T-helper 1 cell (primary cell): ENCODE measurements around the gene MARS1.
"Not testable (repeated sequence)": the region's sequence is repeated elsewhere in the genome, so short reads cannot be mapped to it uniquely, and the experiment has no call there.

Experiments used
- DNase-seq, 5 donors: peaks; one replicate each; pipeline ENCODE4 v3.0.0-alpha.2; 2012 to 2020

MARS1 gene

DNA sequence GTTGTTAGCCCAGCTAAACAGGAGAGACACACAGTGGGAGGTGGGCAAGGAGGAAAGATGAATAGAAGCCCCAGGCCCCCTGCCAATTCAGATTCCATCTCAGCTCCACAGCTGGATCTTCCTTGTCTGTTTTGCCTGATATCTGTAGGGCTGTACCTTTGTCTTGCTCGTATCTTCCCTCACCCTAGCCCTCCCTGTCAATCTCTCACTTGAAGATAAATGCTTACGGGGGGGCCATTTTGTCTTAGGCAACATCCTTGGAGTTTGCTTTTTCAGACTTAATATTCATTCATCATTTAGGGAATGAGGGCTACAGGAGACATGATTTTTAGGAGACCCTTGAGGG is 64.4 kb downstream of the MARS1 start:
- no peak for DNase-seq

GRCh38 chr12:57552835-57553313 is 65.0 kb downstream of the MARS1 start:
- DNase-seq, result no peak

GRCh38 chr12:57553343-57554202 is 65.7 kb downstream of the MARS1 start:
- no peak for DNase-seq

GRCh38 chr12:57554453-57554852 is 66.6 kb downstream of the MARS1 start:
- no peak for DNase-seq

DNA sequence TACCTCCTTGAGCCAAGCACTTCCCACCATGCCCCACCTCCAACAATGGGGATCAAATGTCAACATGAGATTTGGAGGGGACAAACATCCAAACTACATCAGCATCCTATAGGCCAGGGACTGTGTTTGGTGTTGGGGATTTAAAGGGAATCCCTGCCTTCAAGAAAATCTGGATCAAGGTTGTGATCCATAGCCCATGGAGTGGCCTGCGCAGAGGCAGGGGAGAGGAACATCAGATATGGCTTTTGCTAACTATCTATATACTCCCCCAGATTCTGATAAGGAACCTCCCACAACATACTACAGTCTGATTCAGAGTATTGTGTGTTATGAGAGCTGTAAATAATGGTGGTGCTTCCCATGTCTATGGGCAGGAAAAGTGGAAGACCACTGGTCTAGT is 67.0 kb downstream of the MARS1 start:
- no peak for DNase-seq

DNA sequence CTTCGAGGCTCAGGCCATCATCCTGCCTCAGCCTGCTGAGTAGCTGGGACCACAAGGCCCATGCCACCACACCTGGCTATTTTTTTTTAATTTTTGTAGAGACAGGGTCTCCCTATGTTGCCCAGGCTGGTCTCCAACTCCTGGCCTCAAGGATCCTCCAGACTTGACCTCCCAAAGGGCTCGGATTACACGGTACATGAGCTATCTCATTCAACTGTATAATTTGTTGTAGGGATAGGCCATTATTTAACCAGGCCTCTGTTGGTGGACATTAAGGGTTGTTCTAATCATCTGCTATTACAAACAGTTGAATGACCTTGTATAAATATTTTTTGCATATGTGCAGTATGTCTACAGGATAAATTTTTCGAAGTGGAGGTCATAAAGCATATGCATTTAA is 71.0 kb downstream of the MARS1 start:
- no peak for DNase-seq

- no peak for DNase-seq
Measured at GRCh38 chr12:57560516-57560915, 72.6 kb downstream of the MARS1 start.

- DNase-seq, result not testable (repeated sequence)
Measured at GRCh38 chr12:57561117-57561516, 73.2 kb downstream of the MARS1 start.

DNA sequence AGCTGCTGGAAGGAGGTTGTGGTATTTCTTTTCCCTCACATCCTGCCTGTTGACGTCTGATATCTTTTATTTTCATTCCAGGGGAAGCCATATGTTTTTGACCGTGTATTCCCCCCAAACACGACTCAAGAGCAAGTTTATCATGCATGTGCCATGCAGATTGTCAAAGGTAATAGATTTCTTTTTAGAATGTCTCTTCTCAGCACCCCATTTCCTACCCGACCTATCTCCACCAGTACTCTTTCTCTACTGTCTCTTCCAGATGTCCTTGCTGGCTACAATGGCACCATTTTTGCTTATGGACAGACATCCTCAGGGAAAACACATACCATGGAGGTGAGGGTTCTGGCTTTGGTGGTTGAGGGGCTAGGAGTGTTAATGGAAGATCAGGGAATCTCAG is 75.5 kb downstream of the MARS1 start:
- no peak for DNase-seq

DNA sequence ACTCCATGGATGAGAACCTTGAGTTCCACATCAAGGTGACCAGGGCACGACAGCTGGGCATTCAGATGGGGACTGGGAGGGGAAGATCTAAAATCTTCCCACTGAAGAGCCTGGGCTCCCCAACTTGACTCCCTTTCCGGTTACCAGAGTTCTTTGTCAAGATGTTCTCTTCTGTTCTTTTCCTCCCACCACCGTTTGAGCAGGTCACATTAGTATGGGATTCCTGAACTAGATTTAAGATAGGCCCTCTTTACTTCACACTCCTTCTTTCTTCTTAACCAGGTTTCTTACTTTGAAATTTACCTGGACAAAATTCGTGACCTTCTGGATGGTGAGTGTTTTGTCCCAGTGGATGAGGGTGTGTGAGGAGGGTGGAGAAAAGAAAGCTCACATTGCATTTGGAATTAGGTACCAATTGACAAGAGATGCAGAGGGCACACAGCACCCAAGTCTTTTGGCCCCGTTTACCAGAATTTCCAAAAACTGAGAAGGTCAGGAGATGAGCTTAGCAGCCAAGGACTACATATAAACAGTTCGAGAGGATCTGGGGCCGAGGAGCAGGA is 76.4 kb downstream of the MARS1 start:
- DNase-seq, result no peak
